ENCODE data around the gene DYNC2LI1.
"Not testable (repeated sequence)": the region's sequence is repeated elsewhere in the genome, so short reads cannot be mapped to it uniquely, and the experiment has no call there.

Gene DYNC2LI1

GRCh38 chr2:43773876-43774613 is at the start of gene DYNC2LI1:
DYNC2LI1 (plus strand) TSS chr2:43774039; CDS start chr2:43774139, 100 bp downstream.
- peaks cover 4% of the 10 kb centered on the region for H3K27me3 Mint-ChIP-seq (ENCODE audit: low read depth)
- peaks cover 5% of the 10 kb centered on the region for H3K36me3 Mint-ChIP-seq (ENCODE audit: low read depth)
- H3K4me1 Mint-ChIP-seq: peaks cover 12% of the 10 kb centered on the region
- H3K27ac Mint-ChIP-seq: peak within 1 kb of the TSS; percentile 96 to 99 (median 99)
- no peak for TF ChIP-seq CTCF (IDR thresholded peaks at IDR 0.05; ENCODE audit: unreplicated experiment in 3 of 3)
- H3K4me3 Mint-ChIP-seq: peak within 1 kb of the TSS; percentile 92 to 98 (median 97)
- no peaks in the 10 kb centered on the region for H3K9me3 Mint-ChIP-seq

- Mint-ChIP-seq H3K36me3 (ENCODE audit: low read depth) (no peaks in the 10 kb centered on the region), H3K27me3 (ENCODE audit: low read depth) (no peaks in the 10 kb centered on the region), H3K27ac (peak overlapping the region; percentile 72 to 89 (median 87)), H3K9me3 (no peaks in the 10 kb centered on the region), H3K4me3 (peak overlapping the region in 1 of 3 experiments; percentile 38), H3K4me1 (peaks cover 12% of the 10 kb centered on the region)
- TF ChIP-seq CTCF (IDR thresholded peaks at IDR 0.05; ENCODE audit: unreplicated experiment in 3 of 3): no peak
Measured at GRCh38 chr2:43724728-43725526, 48.9 kb upstream of the DYNC2LI1 start.

- Mint-ChIP-seq H3K9me3 (no peaks in the 10 kb centered on the region), H3K4me3 (no peak overlapping the region), H3K27ac (peak overlapping the region; percentile 72 to 89 (median 87)), H3K4me1 (peaks cover 12% of the 10 kb centered on the region), H3K27me3 (ENCODE audit: low read depth) (no peaks in the 10 kb centered on the region), H3K36me3 (ENCODE audit: low read depth) (no peaks in the 10 kb centered on the region)
- TF ChIP-seq CTCF (IDR thresholded peaks at IDR 0.05; ENCODE audit: unreplicated experiment in 3 of 3): no peak
Measured at GRCh38 chr2:43725711-43726246, 48.1 kb upstream of the DYNC2LI1 start.

- H3K27ac Mint-ChIP-seq; H3K9me3 Mint-ChIP-seq; H3K4me3 Mint-ChIP-seq; H3K36me3 Mint-ChIP-seq (ENCODE audit: low read depth); H3K27me3 Mint-ChIP-seq (ENCODE audit: low read depth): not testable (repeated sequence)
- peaks cover 12% of the 10 kb centered on the region for H3K4me1 Mint-ChIP-seq
Measured at GRCh38 chr2:43726961-43727633, 46.7 kb upstream of the DYNC2LI1 start.

- H3K4me1 Mint-ChIP-seq: peaks cover 12% of the 10 kb centered on the region
- H3K36me3 Mint-ChIP-seq (ENCODE audit: low read depth): peaks cover 5% of the 10 kb centered on the region
- no peaks in the 10 kb centered on the region for H3K27me3 Mint-ChIP-seq (ENCODE audit: low read depth)
- no peak overlapping the region for H3K27ac Mint-ChIP-seq
- no peak overlapping the region for H3K4me3 Mint-ChIP-seq
- H3K9me3 Mint-ChIP-seq: no peaks in the 10 kb centered on the region
- TF ChIP-seq CTCF (IDR thresholded peaks at IDR 0.05; ENCODE audit: unreplicated experiment in 3 of 3): no peak
Measured at GRCh38 chr2:43727634-43728014, 46.2 kb upstream of the DYNC2LI1 start.
